Bone marrow (tissue), 2 donors: ENCODE measurements around the gene EPHA2.

ENCODE experiments used
- DNase-seq, 2 donors: peaks; one replicate each; lab custom pipeline; 2025; lab: John Stamatoyannopoulos, UW

The EPHA2 gene

DNA sequence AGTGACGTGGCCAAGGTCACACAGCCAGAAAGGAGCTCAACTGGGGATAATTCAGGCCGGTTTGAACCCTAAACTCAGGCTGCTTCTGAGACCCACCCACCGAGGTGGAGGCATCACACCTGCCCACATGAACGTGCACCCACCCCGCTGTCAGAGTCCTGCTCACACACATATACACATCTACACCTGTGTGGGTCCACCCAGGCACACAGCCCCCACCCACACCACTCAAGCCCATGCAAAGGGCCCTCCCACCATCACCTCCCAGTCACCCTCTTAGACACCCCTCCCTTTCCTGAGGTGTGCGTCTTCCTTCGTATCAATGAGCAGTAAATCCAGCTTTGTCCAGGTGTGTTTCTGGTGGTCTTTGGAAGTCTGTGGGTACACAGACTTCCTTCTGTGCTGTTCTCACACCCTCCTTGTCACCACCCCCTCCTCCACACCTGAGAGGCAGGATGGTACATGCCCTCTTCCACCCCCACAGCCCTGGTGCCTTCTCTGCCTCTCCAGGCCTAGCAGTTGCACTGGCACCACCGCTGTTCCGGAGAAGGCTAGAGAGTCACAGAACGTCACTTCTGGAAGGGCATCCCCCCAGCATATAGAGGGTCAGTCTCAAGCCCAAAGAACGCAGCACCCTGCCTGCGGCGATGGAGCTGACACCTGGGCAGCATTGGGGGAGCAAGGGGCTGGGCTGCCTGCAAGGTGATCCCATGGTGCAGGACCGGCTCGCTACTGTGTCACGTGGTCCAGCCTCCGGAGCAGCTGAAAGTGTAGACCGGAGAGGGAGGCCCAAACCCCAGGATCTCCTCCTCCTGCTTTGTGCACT, 63.6 kb downstream of the EPHA2 start:
- no peak for DNase-seq

DNA sequence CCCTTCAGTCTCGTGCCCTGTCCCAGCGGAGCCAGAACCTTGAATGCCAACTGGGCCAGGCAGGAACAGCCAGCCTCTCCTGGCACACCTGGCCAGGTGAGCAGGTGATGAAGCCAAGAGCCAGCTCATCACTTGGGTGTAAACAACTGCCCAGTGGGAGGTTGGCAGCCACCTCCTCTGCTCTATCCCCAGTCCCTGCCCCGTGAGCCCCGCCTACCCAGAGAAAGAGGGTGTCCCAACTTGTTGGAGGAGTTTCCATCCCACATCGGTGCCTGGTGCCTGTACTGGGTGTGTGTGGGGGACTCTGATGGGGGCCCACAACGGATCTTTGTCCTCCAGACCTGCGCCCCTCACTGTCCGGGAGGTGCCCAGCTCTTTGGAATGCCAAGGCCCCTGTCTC, 64.6 kb downstream of the EPHA2 start:
- no peak for DNase-seq

DNA sequence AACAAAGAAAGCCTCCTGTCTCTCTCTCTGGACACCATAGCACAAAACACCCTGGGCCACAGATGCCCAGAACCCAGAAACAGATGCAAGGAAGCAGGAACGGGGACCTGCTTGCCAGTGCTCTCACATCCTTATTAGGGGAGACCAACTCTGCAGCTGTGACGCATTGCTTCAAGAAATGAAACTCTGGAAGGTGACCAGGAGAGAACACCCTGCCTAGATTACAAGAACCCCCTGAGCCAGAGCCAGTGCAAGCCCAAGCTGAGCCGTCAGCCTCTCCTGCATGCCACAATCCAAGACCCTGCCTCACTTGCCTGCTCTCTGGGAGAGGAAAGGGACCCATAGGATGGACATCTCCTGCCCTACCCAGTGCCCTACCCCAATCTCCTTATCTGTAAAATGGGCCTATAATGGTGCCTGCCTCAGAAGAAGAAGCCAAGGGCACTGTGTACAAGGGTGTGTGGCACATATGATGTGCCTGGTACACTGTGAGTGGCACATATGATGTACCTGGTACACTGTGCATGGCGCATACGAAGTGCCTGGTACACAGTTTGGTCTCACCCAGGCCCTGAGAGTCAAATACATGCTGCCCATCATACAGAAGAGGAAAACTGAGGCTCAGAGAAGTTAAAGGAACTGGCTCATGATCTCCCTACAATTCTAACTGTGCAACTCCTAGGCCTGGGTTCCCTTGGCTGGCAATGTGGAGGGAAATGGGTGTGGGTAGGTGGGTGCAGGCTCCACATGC, 65.6 kb downstream of the EPHA2 start:
- no peak for DNase-seq

DNA sequence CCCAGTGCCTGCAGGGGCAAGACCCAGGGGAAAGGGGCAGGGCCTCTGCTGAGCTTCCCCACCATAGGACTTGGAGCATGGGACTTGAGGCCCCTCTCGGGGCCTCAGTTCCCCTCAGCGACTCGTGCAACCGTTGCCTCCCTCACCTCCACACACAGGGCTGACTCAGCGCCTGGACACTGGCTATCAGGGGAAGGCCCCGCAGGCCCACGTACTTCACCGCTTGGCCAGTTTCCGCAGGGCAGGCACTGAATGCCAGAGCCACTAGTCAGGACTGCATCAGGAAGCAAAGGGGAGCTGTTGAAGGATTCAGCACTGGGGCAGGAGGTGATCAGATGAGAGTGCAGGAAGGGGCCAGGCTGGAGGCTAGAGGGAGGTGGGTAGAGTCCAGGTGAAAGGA, 66.9 kb downstream of the EPHA2 start:
- DNase-seq: no peak

DNA sequence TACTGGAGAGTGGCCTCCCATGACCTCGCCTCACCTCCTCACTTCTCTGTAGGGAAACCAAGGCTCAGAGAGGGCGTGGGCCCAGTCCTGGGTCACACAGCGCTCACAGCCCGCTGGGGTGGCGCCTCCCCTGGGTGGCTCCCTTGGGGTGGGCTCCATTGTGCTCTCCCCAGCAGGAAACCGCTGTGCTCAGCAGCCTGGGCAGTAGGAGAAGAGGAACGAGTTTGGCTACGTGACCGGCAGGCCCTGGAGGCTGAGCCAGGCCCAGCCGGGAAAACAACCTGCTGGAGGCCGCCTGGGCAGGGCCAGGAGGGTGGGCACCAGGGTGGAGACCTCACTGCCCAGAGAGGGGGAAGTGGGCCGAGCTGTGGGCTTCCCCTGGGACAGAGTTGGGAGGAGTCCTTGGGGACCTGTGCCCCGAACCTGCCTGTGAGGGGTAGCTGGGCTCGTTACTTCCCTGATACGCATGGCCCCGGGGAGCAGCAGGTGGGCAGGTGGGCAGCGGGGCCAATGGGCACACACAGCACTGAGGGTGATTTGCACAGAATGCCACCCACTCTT, 67.4 kb downstream of the EPHA2 start:
- no peak for DNase-seq

DNA sequence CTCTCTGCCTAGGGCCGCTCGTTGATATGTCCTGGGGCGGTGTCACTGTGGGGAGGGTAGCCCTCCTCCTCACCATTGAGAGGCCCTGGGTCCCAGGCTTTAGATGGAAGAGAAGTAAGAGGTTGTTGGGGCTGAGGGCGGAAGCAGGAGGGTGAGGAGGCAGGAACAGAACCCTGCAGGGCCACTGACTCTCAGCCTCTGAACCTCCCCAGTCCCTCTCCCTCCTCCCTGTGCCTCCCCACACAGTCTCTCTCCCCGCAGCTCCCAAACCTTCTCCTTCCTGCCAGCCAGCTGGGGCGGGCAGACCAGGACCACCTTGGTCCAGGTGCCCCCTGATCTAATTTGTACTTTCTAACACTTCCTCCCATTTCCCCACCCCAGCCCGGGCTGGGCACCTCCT, 68.1 kb downstream of the EPHA2 start:
- no peak for DNase-seq

DNA sequence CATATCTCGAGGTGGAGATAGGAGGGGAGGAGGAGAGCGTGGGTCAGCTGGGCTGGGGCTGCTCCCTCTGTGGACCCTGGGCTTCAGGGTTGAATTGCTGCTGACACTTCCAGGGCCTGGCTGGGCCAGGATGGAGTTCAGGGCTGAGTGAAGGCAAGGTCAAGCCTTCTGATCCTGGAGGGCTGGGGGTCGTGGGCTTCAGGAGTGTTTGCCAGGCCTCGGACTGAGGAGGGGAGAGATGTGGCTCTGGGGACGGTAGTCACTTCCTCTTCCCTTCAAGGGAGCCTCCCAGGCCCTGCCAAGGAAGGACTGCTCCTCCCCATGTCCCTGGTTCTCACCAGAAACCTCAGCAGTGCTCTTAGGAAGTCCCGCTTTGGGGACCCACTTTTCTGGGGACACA, 70.3 kb downstream of the EPHA2 start:
- no peak for DNase-seq

DNA sequence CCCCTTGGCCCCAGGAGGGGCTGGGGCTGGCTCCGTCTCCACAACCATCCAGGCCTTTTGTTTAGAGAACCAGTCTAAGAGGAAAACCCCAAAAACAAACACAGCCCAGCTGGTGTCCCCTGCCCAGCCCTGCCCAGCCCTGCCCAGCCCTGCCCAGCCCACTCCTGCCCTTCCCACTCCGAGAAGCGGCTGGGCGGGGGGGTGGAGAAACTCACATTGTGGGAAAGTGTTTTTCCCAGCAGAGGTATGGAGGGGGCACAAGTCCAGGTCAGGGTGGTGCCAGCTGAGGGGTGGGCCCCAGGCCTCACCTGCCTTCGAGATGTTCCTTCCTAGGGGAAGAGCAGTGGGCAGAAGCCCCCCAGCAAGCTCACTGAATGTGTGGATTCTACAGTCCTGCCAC, 72.4 kb downstream of the EPHA2 start:
- DNase-seq: no peak

DNA sequence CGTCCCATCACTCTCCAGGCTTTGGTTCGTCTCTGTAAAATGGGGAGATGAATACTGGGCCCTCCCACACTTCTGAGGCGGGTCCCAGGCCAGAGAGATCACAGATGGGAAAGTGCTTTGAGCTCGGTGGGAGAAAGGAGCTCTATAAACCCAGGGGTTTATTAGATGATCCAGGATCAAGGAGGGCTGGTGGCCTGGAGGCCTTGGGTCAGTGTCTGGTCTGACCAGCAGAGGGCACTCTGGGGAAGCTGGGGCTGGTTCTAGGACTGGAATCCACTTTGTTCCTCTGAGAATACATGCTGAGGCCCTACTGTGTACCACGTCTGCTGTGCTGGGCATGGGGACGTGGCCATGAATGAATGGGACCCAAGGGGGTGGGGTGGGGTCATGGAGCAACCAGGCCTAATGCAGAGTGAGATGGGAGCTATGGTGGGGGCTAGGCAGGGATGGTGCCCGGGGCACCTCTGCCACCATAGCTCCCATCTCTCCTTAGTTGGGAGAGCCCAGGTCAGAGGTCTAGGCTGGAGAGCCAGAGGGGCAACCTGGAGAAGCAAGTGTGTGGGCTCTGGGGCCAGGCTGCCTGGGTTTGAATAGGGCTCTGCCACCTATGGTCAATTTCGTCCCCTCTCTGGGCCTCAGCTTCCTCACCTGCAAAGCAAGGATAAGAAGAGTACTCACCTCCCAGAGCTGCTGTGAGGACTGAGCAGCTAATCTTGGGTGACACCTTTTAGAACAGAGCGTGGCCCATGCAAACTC, 73.4 kb downstream of the EPHA2 start:
- peak; percentile 18 to 33 for DNase-seq

DNA sequence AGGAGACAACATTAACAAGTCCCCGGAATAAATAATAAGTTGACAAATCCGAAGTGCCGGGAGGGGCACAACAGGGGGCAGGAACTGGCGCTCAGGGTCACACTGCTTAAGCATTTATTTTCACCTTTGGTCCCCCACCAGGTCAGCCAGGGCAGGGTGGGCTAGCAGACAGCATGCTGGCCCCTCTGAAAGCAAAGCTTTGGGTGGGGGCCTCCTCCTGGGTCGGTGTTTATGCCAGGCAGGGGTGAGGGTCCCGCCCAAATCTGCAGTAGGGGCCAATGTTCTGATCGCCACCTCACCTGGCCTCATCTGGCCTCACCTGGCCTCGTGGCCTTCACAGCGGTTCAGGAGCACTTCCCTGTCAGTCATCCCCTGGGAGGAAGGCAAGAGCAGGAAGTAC, 74.2 kb downstream of the EPHA2 start:
- no peak for DNase-seq

DNA sequence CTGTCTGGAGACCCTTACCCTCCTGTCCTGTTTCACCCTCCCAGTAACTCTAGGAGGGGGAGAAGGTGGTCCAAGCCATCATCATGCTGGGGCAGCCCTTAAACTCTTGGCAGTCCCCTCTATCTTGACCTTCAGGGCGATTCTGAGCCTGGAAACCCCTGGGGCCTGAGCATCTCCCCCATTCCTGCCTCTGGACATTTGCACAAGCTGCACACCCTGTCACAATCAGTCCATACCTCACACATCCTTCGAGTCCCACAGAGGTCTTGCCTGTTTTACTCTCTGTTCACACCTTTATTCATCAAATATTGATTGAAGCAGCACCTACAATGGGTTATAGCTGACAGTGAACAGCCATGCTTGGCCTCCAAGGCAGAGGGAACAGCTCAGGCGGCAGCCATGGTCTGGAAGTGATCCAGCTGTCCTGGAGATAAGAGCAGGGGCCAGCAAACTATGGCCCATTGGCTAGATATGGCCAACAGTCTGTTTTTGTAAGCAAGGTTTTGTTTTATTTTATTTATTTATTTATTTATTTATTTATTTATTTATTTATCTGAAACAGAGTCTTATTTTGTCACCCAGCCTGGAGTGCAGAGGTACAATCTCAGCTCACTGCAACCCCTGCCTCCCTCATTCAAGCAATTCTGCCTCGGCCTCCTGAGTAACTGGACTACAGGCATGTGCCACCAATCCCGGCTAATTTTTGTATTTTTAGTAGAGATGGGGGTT, 75.3 kb downstream of the EPHA2 start:
- no peak for DNase-seq

DNA sequence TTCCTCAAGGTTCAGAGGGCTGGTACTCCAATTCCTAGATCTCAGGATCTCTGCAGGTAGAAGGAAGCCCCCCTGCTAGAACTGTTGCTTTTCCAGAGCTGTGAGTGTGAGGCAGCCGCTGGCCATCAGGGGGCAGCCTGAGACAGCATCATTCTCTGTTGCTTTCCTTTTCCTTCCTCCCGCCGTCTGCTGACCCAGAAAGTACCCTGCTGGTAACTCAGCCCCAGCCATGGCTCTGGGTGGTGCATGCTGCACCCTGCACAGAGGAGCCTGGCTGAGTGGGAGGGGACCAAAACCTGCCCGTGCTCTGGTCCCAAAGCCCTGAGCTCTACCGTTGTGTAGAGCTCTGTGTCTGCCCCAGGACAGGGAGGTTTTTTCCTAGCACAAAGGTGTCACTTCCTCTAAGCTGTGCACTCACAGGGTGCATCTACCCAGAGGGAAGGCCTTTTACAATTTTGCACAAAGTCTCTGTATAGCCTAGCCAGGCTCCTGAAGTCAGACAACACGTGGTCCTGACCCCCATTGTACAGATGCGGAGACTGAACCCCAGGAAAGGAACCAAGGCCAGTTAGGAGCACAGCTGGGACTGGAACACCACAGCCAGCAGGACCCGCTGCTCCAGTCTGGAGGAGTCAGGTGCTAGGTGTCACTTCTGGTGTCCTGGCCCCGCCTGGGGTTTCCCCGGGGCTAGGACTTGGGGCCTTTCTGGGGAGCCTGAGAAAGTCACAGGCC, 76.8 kb downstream of the EPHA2 start:
- peak; percentile 17 to 69 for DNase-seq

DNA sequence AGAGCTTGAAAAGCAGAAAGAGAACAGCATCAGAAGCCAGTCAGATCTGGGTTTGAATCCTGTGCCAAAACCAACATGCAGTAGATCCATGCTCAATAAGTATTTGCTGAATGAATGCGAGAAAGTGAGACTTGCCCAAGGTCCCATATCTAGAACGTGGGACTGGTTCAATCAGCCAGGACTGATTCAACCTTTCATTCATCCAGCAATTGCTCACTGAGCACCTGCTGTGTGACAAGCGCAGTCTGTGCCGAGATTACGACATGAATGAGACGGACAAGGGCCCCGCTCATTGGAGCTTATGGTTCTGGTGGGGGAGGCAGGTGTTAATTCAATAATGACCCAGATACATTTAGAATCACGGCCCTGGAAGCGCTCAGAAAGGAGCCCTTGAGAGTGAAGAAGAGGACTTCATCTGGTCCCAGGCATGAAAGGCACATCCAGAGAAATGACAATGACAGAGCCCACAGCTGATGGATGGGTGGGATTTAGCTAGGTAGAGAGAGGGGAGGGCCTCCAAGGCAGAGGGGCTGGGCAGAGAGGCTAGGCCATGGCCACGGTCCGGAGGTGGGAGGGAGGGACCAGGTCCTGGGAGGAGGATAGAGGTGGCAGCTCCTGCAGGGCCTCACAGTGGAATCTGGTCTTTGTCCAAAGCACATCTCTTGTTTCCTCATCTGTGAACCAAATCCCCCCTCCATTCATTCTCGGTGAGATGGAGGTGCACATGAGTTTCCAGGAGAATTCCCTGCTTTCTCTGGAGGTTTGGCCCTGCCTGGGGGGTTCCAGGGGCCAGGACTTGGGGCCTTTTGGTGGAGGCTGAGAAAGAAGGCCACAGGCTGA, 78.2 kb downstream of the EPHA2 start:
- DNase-seq: no peak

DNA sequence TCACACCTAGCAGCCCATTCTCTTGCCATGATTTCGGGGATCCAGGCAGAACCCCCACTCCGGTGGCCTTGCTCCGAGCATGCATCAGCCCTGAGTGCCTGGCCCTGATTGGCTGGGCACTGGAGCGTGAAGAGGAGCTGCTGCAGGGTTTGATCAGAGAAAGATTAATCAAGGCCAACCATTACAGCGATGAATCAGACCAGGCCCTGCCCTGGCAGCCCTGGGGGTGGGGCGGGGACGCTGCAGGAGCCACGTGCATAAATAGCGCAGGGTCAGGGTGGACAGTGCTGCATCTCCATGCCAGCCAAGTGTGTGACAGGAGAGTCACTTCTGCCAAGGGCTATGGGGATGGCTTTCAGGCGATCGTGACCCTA, 79.0 kb downstream of the EPHA2 start:
- no peak for DNase-seq

DNA sequence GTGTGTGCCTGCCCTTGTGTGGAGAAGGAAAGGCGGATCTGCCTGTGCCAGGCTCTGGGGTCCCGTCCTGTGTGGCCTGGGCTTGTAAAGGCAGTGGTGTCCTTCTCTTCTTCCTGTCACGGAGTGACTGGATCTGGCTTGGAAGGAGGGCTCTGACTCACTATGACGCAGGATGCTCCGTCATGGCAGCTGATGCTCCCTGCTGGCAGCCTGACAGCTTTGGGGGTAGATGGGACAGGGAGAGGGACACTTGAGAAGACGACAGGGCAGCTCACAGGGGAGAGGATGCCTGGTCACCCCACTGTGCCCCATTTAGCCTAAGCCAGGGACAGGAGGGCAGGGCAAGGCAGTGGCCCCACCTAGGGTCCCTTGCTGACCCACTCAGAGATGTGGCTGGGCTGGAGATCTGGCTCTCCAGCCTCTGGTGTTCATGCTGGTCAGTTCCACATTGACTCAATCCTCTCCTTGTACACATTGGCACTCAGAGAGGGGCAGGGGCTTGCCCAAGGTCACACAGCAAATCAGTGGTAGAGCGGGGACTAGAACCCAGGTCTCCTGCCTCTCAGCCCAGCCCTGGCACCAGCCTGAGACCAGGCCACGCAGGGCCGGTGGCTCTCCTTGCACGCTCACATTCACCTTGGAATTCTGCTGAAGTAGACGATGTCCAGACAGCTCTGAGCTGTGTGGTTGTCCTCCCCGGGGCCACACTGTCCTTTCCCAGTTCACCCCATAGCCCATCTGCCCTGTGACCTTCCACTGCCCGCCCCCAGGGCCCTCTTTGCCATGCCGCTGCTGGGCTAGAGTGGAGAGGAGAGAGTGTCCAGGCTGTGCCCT, 79.6 kb downstream of the EPHA2 start:
- no peak for DNase-seq

DNA sequence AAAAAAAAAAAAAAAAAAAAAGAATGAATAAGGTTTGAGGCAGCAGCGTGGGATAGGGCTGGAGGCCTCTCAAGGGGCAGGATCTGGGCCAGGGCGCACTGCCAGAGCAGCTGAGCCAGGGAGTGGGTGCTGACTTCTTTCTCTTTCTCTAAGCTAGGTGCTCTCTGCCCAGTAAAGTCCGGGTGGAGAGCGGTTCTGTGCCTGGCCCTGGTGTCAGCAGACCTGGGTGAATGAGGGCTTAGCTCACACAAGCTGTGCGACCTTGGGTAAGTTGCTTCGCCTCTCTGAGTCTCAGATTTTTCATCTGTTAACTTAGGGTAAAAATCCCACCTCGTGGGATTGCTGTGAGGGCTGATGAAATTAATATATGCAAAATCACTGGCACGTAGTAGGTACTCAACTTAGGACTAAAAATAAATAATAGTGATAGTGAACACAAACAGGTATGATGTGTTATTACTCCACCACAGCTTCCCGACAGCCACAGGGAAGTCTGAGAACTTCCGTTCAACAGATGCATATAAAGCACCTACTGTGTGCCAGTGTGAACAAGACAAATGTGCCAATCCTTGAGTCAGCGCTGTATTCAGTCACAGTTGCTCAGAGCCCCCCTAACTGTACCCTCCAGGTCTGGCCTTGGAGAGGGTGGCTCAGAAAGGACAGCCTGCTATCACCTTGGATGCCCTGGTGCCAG, 80.4 kb downstream of the EPHA2 start:
- no peak for DNase-seq
